SK-N-MC (cell line): Measurements from ENCODE around the gene TCF15.

Experiments
- EZH2 ChIP-seq: fragments of 200-600 bp; sonication (generic); IDR thresholded peaks from one replicate; pipeline ENCODE4 v1.6.1; 2017; ENCODE audit warnings: antibody characterized with exemption
- FOXP2 ChIP-seq: optimal IDR thresholded peaks from 2 replicates; pipeline ENCODE3; 2011; ENCODE audit warnings: mild to moderate bottlenecking, moderate library complexity; ENCODE audit not compliant: insufficient read depth; ENCODE audit errors: extremely low read length, control extremely low read depth
- POLR2AphosphoS5 ChIP-seq: IDR thresholded peaks from 2 replicates; pipeline ENCODE4 v1.6.1; 2012; ENCODE audit warnings: mild to moderate bottlenecking, low read depth, low read length, borderline replicate concordance

- TF ChIP-seq POLR2AphosphoS5 (no peak), EZH2 (no peak), FOXP2 (no peak)
Observed at GRCh38 chr20:622161-622560, 12.1 kb upstream of the TCF15 start.
